GM19372 (cell line): ENCODE measurements around the gene LMAN2.
"Not testable (repeated sequence)": the region's sequence is repeated elsewhere in the genome, so short reads cannot be mapped to it uniquely, and the experiment has no call there.

ENCODE experiments used
- ATAC-seq: cut with Tn5 transposase; IDR thresholded peaks from one replicate; pipeline ENCODE4 v1.9.1; 2021; ENCODE audit warnings: mild to moderate bottlenecking, low read depth, moderate library complexity; ENCODE audit not compliant: unreplicated experiment

LMAN2 gene

DNA sequence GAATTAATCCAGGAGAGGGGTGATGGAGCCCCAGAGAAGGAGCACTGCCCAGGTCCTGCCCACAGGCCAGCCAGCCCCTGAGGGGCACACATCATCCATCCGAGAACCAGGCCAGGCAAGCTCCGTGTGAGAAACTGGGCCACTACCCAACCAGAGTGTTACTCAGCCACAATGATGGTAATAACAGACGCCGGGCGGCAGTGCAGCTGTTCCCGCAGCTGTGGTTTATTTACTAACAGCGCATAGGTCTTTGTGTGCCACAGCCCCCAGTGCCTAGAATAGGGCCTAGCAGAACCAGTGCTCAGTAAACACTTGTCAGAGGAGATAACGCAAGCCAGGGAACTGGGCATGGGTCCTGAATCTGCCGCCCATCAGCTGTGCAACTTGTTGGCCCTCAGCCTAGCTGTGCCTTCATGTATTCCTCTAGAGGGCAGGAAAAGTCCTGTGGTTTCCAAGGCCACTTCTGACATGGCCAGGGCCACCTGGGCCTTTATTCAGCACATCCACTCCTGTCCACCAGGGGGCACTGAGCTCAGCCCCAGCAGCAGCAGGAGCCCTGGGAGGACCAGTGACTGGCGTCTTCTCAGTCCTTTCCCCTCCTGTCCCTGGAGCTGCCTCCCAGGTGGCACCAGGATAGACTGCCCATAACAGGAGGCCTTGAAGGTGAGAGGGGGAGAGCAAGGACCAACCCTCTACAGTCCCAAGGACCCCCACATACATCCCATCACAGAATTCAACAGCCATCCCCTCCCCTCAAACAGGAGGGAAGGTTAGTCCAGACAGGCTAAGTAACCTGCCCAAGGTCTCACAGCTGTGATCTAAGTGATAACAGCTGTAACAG is 41.9 kb downstream of the LMAN2 start:
- no peak for ATAC-seq

DNA sequence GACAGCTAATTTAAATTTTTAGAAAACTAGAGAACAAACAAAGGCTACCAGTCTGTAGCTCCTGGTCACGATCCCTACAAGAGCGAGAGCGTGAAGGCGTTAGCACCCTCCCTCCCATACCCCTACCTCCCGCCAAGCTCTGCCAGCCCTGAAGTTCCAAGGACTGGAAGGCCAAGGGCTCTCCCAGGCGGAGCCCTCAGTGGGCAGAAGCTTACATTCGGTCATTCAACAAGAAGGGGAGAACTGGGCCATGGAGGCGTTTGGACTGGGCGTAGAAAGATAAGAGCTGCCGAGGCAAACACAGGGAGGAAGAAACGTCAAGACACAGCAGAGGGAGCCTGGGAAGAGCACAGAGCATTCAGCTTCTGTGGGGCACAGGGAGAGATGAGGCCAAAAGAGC is 42.7 kb downstream of the LMAN2 start:
- no peak for ATAC-seq

DNA sequence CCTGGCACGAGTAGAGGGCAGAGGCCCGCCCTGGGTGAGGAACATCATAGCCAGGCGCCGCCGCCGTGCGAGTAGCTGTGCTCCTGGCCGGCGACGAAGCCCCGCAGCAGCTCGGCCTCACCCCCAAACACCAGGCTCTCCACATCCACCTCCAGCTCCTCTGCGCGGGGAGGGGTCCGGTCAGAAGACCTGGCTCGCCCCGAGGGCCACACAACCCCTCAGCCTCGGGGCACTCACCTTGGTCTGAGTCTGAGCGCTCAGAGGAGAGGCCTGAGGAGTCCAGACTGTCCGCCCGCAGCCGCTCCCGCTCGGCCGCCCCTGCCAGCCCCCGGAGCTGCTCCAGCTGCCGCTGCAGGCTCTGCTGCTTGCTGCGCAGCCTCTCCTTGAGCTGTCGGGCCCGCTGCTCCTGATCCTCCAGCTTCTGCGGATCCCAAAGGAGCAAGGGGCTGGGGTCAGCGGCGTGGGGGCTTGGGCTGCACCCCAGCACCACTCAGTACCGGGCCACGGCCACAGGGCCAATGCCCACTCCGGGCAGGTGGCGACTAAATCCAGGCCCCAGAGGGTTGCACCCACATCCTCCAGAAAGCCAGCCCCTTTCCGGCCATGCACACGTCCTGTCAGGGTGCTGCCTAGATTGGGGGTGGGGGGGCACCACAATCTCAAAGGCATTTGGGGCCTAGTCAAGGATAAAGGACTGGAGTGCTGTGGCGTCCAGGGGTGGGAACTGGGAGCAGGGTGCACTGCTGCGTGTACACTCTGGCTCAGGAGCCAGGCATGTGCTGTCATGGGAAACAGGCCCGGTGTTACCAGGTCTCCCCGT is 43.7 kb downstream of the LMAN2 start:
- no peak for ATAC-seq

DNA sequence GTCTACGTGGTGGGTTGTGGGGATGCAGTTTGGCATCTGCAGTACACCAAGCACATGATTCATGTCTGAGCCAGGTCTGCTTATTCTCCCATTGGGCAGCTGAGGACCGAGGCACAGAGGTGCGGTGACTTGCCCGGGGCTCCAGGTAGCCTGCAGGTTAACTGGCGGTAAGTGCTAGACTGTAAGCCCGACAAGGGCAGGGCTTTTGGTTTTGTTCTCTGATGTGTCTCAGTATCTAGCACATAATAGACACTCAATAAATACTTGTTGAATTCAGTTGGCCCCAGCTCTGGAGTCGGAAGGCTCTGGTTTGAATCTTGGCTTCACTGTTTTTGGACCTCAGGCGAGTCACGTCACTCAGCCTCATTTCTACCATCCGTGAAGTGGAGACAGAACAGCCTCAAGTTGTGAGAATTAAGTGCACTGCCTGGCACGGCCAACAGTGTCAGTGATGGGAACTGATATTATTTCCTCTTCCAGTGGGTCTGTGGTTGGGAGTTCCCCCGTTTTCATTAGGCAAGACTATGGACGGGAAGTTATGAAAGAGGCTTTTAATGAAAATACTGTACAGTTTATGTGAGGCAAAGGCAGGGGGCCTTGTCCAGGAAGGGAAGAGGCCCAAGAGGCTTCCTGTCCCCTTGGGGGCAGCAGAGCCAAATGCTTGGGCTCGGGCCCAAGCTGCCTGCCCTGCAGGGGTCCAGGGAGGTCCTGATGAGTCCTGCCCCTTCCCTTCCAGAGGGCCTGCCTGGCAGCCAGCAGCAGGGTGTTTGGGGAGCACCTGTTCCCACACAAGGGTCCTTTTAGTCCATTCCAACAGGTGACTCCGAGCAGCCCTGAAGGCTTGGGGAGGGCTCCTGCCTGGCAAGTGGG is 44.6 kb downstream of the LMAN2 start:
- ATAC-seq, result no peak

DNA sequence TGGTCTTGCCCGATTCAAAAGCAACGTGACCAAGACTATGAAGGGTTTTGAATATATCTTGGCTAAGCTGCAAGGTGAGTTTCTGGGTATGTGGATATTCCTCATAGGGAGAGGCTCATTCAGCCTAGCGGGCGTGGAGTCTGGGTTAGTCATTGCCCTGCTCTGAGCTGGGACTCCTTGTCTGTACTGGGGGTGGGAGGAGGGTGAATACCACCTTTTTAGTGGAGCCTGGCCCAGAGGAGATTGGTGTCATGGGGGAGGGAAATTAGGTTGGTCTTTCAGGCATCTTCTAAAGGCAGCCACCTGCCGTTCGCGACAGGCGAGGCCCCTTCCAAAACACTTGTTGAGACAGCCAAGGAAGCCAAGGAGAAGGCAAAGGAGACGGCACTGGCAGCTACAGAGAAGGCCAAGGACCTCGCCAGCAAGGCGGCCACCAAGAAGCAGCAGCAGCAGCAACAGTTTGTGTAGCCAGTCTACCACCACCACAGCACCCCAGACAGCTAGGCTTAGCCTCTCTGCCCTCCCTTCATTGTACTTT is 45.3 kb downstream of the LMAN2 start:
- ATAC-seq, result not testable (repeated sequence)

DNA sequence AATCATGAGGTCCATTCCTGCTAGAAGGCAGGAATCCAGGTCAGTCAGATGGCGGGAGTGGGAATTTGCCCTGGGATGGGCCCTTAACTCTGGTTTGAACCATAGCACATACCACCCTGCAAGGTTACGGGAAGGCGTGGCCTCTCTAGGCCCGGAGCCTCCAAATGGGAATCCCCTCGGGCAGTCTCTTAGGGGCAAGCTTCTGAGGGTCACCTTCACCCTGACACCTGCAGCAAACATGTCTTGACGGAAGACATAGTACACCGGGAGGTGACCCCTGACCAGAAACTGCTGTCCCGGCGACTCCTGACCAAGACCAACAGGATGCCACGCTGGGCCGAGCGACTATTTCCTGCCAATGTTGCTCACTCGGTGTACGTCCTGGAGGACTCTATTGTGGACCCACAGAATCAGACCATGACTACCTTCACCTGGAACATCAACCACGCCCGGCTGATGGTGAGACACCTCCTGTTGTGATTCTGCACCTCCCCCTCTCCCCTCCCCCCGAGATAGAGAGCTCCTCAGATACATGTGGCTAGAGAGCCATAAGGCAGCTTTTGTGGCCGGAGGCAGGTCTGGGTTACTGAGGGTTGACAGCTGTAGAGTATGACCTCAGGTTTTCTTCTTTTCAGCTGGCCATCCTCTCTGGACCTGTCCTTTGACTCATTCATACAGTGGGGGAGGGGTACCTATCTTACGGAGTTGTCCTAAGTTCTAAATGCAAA is 46.9 kb downstream of the LMAN2 start:
- no peak for ATAC-seq

DNA sequence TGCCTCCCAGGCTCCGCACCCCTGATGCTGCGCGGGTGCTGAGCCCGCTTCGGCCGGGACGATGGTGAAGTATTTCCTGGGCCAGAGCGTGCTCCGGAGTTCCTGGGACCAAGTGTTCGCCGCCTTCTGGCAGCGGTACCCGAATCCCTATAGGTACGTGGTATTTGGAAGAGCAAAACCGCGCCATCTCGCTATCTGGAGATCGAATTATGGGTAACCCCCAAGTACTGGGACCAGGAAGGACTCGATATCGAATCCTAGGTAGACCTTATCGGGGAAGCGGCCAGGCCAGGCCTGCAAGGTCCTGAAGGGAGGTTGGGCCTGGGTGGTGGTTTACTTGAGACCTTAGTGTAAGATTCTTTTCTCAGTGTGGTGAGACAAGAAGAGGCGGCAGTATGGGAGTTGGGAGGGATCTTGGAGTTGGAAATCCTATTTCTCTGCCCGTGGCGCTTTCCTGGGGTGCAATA is 47.5 kb downstream of the LMAN2 start:
- peak; percentile 2 for ATAC-seq

DNA sequence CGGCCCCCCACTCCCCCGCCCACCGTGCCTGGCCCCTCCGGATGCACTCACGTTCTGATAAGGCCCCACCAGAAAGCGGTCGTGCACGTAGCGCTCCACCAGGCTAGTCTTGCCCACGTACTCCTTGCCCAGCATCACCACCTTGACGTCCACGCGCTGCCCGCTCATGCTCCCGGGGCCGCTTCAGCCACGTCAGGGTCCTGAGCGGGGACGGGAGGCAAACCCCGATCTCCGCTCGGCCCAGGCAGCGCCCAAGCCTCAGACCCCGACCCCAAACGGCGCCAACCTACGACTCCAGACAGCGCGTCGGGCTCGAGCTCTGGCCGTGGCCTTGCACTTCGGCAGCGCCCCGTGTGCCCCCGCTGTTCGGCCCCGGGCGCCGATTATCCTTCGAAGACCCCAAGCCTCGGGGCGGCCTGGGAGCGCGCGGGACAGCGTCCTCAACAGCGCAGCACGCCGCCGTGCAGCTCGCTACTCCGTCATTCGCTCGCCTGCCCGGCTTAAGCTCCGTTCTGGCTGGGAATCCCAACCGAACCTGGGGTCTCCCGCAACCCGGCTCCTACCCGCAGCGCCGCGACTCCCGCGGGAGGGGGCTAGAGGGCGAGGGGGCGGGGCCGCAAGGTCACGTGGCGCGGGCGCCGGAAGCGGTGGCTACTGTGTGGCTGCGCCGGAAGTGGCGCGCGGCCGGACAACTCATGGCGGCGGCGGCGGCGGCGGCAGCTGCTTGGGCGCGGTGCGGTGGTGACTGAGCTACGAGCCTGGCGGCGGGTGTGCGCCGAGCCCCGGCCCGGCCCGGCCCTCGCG is 48.1 kb downstream of the LMAN2 start, which contains the start of the genes PRELID1 and RAB24:
Gene PRELID1, plus strand, starts transcription at position 679 of the 804 bp plus-strand sequence. CDS start 187 bp downstream, outside the sequence.
Gene RAB24, minus strand, starts transcription at position 599 of the 804 bp plus-strand sequence. Its CDS starts 431 bp downstream, at position 168.
- peak; percentile 67 for ATAC-seq

DNA sequence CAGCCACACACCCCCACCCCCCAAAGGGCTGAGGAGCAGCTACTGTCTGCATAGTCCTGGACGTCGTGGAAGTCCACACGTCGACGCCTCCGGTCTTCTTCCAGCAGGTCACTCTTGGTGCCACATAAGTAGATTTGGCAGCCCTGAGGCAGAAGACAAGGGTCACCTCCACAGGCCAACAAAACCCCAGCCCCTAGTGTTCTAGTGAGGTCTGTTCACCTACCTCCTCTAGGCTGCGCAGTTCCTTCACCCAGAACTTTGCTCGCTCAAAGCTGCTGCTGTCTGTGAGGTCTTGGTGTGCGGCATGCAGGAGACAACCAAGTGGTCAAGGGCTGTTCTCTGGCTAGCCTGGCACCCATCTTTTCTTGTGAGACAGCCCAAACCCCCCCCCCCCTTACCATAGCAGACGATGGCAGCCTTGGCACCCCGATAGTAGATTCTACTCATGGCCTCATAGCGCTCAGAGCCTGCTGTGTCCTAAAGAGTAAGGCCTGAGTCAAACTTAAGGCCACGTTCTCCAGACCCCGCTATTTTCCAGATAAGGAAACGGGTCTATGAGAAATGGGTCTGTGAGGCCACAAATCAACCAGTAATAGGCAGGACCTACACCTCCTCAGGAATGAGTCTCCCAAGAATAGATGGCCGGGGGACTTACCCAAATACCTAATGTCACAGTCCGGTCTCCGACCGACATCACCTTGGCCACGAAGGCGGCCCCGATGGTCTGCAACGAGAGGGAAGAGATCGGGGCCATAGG is 48.9 kb downstream of the LMAN2 start:
- ATAC-seq, result no peak

DNA sequence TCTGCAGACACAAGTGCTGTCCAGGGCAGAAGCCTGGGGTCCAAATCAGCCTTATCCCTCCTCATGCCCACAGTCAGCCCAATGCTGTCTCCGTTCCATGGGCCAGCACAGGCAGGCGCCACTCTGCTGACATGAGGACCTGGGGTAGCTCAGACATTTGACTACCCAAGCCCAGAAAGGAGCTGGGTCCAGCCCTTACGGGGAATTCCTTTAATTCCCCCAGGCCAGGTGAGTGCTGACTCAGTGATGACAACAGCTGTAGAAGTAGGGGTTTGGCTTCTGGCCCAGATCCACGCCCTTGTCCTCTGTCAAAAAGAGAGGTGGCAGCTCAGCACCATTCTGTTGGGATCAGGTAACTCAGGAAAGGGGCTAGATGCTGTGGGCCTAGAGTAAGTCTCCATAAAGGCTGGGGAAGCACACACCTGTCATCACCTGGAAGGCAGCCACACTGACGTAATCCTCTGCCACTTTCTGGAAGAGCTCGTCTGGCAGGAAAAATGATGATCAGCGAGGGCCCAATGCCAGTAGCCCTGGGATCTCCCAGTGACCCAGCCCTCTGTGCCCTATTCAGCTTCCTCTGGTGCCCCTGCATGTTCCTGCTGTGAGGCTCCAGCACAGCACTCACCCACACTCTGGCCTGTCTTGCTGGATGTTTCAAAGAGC is 49.8 kb downstream of the LMAN2 start:
- no peak for ATAC-seq

DNA sequence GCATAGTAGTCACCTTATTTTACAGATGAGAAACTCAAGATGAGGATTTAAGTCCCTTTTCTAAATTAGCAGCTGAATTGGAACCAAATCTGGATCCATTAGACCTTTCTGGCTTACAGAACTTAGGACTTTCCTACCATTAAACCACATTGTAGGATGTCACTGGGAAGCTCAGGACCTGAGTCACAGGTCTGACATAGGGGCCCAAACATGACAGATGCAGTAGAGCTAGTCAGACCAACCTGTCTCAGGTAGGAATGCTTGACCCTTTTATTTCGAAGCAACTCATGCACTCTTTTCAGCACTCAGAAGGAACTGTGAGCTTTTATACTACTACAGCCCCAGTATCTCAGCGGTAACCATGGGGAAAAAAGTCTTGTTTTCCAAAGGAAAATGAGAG is 50.5 kb downstream of the LMAN2 start:
- no peak for ATAC-seq

DNA sequence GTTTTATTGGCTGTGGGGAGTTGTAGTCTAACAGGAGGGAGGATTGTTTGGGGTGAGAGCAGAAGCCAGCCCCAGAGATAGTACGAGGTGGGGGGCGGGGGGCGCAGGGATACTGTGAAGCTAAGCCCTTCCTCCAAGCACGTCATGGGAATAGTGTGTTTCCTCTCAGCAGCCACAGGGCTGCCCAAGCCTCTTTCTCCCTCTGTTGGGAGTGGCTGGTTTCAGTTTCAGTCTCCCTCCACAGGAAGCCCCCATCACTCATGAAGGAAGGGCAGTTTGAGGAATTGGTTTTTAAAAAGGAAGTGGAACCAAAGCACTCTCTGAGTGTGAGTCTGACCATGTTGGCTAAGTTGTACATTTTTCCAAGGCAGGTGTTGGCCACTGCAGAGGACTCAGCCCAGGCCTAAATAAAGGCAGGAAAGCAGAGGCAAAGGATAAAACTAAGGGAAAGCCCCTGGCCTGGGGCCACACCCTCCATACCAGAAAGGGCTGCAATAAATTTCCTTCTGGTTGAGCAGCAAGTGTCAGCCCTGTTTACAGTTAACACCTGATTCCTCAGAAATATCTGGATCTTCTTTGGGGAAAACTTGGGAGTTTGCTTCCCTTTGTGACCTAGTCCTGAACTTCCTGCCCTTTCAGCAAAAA is 51.1 kb downstream of the LMAN2 start:
- ATAC-seq, result no peak

DNA sequence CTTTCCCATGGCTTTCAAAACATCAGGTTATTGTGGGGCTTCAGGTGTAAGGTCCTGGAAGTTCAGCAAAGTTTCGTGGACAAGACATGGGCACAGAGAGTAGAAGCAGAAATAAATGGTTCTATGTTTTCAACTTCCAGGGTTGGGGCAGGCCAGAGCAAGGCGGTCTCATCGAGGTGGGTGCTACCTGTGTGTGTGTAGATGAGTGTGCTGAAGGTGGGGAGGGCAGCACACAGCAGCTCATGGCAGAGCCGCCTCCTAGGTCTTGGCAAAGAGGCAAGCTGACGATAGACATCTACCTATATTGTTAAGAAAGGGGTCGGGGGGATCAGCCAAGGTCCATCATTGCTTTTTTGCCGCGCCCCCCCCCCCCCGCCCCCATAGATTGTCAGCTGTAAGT is 51.8 kb downstream of the LMAN2 start:
- ATAC-seq, result no peak

DNA sequence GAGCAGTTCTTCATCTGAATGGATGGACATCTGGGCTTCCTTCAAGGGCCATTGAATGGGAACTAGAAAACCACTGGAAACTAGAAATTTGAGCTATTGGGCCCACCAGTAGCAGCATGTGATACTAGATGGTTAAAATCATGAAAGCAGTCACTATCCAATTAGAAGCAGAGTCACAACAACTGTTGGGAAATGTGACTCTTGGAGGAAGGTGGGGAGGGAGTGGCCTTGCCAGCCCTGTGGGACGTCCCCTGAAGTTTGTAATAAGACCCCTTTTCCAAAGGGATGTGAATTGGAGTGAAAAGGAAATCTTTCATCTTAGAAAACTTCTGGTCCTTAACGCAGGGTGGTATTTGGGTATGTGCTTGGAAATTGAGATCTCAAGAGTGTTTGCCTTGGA is 53.5 kb downstream of the LMAN2 start:
- ATAC-seq, result no peak

DNA sequence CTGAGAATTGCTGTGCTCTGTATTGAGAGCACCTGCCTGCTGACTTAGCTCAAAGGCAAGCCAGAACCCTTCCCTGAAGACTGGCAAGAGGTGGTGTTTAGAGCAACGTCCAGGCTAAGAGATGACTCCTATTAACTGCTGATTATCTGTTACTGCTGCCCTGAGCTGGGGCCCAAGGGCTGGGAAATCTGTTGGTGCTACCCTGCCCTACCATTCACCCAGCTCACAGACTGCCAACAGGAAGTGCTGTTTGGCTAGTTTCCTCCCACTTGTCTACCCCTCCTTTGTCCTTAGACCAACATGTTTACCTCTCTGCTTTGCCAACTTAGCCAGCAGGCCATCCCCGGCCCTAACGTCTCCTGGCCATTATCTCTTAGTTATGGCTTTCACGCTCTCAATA is 54.9 kb downstream of the LMAN2 start:
- ATAC-seq, result no peak

DNA sequence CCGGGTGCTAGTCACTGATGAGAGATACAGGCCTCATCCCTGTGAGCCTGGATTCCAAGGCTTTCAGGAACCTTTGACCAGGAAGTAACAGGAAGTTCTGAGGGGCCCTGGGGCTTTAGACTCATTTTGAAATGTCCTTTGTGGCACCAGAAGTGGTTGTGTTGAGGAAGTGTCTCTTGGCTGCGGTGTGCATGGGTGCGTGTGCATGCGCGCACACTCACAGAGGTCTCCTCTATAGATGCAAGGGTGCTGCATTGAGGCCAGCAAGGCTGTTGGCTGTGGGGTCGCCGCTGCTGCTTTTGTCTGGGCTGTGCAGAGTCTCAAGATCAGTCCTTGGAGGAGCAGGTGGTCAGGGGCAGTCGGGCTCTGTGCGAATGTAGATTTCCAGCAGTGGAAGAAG is 55.5 kb downstream of the LMAN2 start:
- ATAC-seq, result no peak

DNA sequence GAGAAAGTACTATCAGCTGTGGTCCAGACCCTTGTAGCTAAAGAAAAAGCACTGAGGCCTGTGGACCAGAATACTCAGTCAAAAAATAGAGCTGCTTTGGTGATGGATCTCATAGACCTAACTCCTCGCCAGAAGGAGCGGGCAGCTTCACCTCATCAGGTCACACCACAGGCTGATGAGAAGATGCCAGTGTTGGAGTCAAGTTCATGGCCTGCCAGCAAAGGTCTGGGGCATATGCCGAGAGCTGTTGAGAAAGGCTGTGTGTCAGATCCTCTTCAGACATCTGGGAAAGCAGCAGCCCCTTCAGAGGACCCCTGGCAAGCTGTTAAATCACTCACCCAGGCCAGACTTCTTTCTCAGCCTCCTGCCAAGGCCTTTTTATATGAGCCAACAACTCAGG is 56.8 kb downstream of the LMAN2 start:
- no peak for ATAC-seq
